Embryonic facial prominence (tissue), 1 donor: ENCODE data around the gene ABCA8.
"Not testable (repeated sequence)": the region's sequence is repeated elsewhere in the genome, so short reads cannot be mapped to it uniquely, and the experiment has no call there.

Source experiments
- DNase-seq: peaks from one replicate; pipeline ENCODE4 v3.0.0-alpha.2; 2016; ENCODE audit errors: extremely low spot score

The ABCA8 gene

DNA sequence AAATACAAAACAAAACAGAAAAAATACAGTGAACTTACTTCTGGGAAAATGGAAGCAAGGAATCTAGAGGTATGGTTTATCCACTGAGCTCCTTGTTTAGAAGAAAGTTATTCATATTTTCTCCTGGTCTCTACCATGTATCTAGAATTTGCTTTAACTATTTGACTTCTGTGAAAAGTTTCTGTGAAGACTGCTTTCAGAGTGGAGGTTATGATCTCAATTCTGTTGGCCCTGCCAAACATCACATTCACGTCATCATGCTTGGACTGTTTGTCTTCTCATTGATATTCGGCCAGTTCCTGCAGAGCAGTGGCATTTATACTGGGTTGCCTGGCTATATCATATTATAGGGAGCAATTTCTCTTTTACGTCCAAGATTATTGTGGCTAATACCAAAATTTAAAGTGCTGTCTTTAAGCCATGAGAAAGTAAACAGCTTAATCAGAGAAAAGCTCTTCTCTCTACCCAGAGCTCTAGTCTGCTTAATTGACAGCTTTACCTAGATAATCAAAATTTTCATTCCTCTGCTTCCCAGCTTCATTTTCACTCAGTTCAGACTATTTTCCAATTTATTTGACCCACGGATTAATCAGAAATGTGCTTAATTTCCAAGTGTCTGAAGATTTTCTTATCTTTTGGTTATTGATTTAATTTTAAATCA is at the start of gene ABCA8:
TSS of gene ABCA8 (minus strand) at position 212 of the 661 bp plus-strand sequence. CDS start 13,358 bp downstream, outside the sequence.
- no peak for DNase-seq

GRCh38 chr17:69004759-69005158 is 49.6 kb upstream of the ABCA8 start:
- not testable (repeated sequence) for DNase-seq

GRCh38 chr17:68999743-69000142 is 44.6 kb upstream of the ABCA8 start:
- not testable (repeated sequence) for DNase-seq

DNA sequence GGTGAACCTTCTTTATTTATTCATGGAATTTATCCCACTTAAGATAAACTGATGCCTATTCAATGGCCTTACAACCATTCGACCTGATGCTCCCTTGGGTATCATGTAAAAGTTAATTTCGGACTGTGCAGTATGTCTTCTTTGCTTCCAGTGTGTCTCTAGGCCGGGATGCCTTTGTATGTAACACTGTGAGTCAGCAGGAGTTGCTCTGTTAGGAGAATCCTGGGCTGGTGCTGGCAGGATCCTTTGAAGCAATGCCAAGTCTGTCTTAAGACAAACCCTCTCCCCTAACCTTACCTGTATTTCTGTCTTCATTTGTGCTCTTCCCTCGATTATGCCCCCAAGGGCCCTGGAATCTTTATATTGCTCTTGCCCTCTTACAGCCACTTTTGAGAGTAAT is 37.9 kb upstream of the ABCA8 start:
- DNase-seq, result no peak

DNA sequence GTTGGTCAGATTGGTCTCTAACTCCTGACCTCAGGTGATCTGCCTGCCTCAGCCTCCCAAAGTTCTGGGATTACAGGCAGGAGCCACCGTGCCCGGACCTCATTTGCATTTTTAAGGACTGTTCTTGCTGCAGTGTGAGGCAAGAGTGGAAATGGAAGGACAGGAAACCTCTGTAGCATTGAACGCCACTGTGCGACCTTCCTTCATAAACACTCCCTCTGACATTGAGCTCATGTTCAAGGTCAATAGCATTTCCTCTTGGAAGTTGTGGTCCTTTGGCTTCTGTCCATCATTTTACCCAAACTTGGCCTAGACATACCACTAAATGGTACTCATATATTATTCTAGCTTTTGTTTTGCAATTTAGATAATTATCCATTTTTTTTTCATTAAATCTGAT is 32.8 kb upstream of the ABCA8 start:
- no peak for DNase-seq

GRCh38 chr17:68981288-68981687 is 26.1 kb upstream of the ABCA8 start:
- no peak for DNase-seq

DNA sequence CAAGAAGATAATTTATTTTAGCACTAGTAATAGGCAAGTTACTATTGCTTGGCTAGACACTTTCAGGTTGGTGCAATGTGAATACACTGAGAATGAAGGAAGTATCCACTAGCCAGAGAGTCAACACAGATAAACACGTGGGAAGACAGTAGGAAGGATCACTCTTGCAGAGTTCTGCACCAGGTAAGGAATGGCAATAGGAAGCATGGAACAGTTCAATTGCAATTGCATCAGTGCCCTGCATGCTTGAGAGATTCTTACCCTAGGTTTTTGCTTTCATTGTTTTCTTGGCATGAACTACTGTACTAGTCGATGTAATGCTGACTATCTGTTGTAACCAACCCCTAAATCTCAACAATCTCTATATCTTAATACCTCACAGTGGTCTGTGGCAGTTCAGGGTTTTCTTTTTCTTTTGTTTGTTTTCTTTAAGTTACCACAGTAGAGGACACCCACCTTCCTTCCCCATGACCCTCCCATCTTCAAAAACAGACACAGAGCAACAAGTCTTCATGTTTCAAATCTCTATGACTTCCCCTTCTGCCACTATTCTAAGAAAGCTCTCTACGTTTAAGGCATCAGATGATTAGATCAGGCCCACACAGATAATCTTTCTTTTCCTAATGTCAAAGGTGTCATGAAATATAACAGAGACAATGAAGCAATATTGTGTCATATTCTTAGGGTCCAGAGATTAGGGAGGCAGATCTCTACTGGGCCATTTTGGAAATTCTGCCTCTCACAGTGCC is 18.1 kb upstream of the ABCA8 start:
- DNase-seq, result no peak

GRCh38 chr17:68972119-68972704 is 17.0 kb upstream of the ABCA8 start:
- DNase-seq, result no peak

GRCh38 chr17:68969101-68969500 is 13.9 kb upstream of the ABCA8 start:
- no peak for DNase-seq

DNA sequence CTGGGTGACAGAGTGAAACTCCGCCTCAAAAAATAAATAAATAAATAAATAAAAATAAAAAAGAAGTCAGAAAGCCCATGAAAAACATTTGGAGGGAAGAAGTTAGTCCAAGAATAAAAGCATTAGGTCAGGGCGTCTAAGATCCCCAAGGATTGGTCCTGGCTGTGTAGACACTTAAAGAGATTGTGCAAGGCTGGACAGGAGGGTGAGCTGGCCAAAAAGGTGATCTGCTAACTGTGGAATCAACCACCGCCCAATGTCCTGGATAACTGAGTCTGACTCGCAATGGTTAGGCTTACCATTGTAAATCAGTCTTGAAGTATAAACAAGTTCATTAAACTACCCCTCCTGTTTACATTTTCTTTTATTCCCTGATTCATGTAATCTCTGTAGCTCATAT is 8.8 kb upstream of the ABCA8 start:
- DNase-seq, result no peak

GRCh38 chr17:68961214-68961882 is 6.2 kb upstream of the ABCA8 start:
- no peak for DNase-seq

GRCh38 chr17:68959117-68959516 is 3.9 kb upstream of the ABCA8 start:
- not testable (repeated sequence) for DNase-seq

DNA sequence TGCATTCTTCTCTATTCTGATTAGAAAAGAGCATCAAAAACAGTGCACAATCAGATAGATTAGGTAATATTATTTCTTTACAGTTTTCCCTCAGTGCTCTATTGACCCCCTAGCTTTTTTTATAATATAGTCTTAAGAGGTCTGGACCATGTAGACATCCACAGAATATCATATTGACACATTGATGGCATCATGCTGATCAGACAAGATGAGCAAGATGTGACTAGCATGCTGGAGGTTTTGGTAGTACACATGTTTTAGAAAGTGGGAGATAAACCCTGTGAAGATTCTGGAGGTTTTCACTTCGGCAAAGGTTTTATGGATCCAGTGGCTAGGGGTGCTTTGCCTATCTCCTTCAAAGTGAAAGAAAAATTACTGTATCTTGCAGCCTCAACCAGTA is 2.8 kb upstream of the ABCA8 start:
- no peak for DNase-seq

- DNase-seq, result no peak
Measured at GRCh38 chr17:68954146-68954896, 871 bp downstream of the ABCA8 start.

DNA sequence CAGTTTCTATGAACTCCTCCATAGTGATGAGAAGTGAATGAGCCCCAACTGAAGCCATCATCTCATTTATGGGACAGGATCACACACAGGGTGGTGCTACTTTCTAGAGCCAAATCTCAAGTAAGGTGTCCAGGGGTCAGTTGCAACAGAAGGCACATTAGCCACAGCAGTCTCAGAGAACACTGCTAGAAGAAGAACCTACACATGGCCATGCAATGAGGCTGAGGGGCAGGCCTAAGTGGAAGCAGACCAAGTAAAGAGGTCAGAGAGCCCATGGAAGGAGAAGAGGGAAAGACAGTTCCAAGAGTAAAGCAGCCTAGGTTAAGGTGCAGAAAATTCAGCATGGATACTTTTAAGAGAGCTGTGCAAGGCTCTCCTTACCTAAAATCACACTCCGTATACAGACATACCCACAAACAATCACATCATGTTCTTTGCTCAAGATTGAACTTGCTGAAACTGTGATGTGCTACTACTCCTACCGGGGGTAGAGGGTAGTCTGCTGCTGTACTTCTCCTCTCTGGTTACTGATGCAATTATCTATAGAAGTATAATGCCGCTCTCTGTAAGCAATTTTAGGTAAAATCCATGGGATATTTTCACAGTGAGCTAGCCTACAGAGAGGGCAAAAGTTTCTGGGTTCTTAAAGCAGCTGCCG is 1.7 kb downstream of the ABCA8 start:
- DNase-seq, result no peak

DNA sequence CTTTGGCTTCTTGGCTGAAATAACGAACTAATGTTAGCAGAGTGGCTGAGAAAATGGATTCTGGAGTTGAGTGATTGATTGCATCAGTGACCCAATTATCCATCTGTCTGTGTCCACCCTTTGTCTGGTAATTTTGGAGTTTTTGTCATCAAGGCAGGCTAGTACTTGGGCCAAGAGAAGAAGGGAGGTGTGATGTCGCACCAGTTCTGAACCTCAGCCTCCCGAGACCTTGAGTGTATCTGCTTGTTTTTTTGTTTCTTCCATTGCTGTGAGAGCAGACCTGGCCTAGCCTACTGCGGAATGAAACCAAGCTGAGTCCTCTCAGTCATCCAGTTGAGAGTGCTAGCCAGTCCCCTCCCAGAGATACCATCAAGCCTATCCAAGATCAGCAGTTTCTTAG is 4.5 kb downstream of the ABCA8 start:
- DNase-seq, result no peak

- DNase-seq, result not testable (repeated sequence)
Measured at GRCh38 chr17:68947868-68948267, 7.3 kb downstream of the ABCA8 start.

DNA sequence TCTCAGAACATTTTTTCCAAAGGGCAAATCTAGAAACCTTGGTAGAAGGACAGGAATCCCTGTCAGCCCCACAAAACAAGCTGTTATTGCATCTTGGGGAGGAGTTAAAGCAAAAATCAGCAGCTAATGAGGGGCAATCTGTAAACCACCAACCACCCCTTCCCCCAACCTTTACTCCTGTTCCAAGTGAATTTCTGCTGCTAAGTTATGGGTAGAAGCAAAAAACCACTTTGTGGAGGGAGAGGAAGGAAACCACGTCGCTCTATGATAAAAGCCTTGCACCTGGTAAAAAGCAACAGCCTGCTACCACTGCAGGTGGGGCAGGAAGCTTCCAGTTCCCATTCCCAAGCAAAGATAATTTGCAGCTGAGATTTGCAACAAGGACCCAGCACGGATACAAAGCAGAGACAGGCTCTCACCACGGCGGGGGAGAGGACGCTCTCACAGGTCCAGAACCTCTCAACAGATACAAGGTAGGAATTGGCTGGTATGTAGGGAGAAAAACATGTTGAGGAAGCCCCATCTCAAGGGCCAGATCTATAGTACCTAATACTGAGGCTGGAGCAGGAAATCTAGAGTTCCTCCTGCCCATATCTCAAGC is 10.7 kb downstream of the ABCA8 start:
- no peak for DNase-seq

DNA sequence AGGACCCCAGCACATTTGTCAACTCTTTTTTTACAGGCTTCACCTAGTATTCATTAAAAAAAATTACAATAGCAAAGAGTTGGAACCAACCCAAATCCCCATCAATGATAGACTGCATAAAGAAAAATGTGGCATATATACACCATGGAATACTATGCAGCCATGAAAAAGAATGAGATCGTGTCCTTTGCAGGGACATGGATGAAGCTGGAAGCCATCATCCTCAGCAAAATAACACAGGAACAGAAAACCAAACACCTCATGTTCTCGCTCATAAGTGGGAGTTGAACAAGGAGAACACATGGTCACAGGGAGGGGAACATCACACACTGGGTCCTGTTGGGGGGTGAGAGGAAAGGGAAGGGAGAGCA is 11.4 kb downstream of the ABCA8 start:
- DNase-seq, result not testable (repeated sequence)

DNA sequence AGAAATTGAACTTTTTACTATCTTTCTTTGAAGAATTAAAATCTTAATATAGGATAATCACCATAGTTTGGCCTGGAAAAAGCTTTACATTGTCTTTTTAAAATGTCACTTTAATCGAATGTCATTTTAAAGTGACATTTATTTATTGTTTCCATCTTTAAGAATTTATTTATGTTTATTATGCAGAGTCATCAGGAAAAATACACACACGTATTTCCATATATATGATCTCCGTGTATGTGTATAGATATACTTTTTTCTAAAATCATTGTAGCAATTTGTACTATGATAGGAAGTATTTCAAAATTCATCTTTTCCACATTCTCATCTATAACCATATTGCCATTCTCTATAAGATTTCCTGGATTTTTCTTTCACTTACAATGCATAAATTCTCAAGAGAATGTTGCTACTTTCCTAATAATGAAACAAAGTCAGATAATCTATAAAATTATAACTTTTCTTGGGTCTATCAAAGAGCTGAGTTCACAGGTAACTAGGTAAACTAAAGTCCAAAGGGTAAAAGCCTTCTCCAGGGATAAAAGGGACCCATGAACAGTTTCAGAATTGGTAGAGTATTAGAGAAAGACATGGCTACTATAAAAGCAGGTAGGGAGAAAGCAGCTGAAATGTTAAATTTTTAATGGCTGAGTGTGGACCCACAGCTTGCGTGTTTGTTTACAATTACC is 11.9 kb downstream of the ABCA8 start:
- DNase-seq, result no peak
